ENCODE results near the gene KRT1.

- TF ChIP-seq, protein P1, sequence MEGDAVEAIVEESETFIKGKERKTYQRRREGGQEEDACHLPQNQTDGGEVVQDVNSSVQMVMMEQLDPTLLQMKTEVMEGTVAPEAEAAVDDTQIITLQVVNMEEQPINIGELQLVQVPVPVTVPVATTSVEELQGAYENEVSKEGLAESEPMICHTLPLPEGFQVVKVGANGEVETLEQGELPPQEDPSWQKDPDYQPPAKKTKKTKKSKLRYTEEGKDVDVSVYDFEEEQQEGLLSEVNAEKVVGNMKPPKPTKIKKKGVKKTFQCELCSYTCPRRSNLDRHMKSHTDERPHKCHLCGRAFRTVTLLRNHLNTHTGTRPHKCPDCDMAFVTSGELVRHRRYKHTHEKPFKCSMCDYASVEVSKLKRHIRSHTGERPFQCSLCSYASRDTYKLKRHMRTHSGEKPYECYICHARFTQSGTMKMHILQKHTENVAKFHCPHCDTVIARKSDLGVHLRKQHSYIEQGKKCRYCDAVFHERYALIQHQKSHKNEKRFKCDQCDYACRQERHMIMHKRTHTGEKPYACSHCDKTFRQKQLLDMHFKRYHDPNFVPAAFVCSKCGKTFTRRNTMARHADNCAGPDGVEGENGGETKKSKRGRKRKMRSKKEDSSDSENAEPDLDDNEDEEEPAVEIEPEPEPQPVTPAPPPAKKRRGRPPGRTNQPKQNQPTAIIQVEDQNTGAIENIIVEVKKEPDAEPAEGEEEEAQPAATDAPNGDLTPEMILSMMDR (IDR thresholded peaks at IDR 0.05), result no peak
- no peak for TF ChIP-seq POLR2A (IDR thresholded peaks at IDR 0.05)
Observed at GRCh38 chr12:52632656-52633055, 47.6 kb downstream of the KRT1 start.
